RWPE2 (cell line): ENCODE results near the gene NAV2.
A peak's percentile ranks its signal among the peaks of the same experiment; 100 is the strongest.

ENCODE experiments used
- ATAC-seq: fragments of 200-7000 bp; cut with Tn5 transposase; 3 replicates; pipeline ENCODE4 v1.9.1; 2021; ENCODE audit warnings: low read depth
- DNase-seq: peaks from one replicate; pipeline ENCODE4 v3.0.0-alpha.2; 2020; ENCODE audit warnings: low spot score
- H3K27ac ChIP-seq: fragments of 450-650 bp; 2 replicates; pipeline ENCODE4 v1.5.1; 2017; ENCODE audit warnings: mild to moderate bottlenecking; ENCODE audit not compliant: poor library complexity, severe bottlenecking
- H3K27me3 ChIP-seq: fragments of 250-450 bp; sonication (Bioruptor Pico); 2 replicates; pipeline ENCODE4 v1.5.1; 2021; ENCODE audit warnings: mild to moderate bottlenecking, moderate library complexity; ENCODE audit not compliant: insufficient read depth, poor library complexity, severe bottlenecking
- H3K36me3 ChIP-seq: fragments of 250-450 bp; sonication (Bioruptor Pico); 2 replicates; pipeline ENCODE4 v1.5.1; 2020; ENCODE audit warnings: low read depth, mild to moderate bottlenecking, moderate library complexity
- H3K4me1 ChIP-seq: fragments of 250-450 bp; sonication (Bioruptor Pico); 2 replicates; pipeline ENCODE4 v1.5.1; 2021; ENCODE audit warnings: mild to moderate bottlenecking, moderate library complexity; ENCODE audit not compliant: insufficient read depth, poor library complexity, severe bottlenecking
- H3K4me3 ChIP-seq: fragments of 250-450 bp; sonication (Bioruptor Pico); 2 replicates; pipeline ENCODE4 v1.5.1; 2021; ENCODE audit warnings: mild to moderate bottlenecking, moderate library complexity; ENCODE audit not compliant: severe bottlenecking
- H3K9me3 ChIP-seq: fragments of 250-450 bp; sonication (Bioruptor Pico); 2 replicates; pipeline ENCODE4 v1.5.1; 2021; ENCODE audit warnings: mild to moderate bottlenecking, moderate library complexity; ENCODE audit not compliant: severe bottlenecking
- TF ChIP-seq, protein P1 (sequence below): fragments of 450-650 bp; IDR thresholded peaks from one replicate; pipeline ENCODE4 v1.5.1; 2017; ENCODE audit warnings: mild to moderate bottlenecking, moderate library complexity; ENCODE audit not compliant: poor library complexity, severe bottlenecking

The NAV2 gene

DNA sequence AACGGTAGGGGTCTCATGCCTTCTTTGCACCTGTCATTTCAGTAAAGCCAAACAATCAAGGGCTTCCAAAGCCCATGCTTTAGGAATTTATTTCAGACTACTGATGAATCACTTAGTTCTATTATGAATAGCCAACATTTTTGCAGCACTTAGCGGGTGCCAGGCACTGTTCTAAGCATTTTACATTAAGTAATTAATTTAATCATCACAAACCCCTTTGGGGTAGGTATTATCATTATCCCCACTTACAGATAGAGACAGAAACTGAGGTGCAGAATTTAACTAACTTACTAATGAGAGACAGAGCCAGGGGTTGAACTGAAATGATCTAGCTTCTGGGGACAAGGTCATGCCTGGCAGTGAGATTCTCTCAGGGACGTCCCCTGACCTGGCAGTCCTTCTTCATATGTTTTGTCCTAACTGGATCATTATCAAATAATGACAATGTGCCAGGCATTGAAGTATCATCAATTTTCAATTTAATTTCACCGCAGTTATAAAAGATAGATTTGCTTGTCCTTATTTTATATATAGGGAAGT is 31.7 kb upstream of the NAV2 start:
- Histone ChIP-seq H3K27me3 (no peaks in the 10 kb centered on the region), H3K4me3 (no peak overlapping the region), H3K4me1 (peaks cover 13% of the 10 kb centered on the region), H3K27ac (peak overlapping the region; percentile 53), H3K9me3 (no peaks in the 10 kb centered on the region), H3K36me3 (no peaks in the 10 kb centered on the region)
- TF ChIP-seq, protein P1, sequence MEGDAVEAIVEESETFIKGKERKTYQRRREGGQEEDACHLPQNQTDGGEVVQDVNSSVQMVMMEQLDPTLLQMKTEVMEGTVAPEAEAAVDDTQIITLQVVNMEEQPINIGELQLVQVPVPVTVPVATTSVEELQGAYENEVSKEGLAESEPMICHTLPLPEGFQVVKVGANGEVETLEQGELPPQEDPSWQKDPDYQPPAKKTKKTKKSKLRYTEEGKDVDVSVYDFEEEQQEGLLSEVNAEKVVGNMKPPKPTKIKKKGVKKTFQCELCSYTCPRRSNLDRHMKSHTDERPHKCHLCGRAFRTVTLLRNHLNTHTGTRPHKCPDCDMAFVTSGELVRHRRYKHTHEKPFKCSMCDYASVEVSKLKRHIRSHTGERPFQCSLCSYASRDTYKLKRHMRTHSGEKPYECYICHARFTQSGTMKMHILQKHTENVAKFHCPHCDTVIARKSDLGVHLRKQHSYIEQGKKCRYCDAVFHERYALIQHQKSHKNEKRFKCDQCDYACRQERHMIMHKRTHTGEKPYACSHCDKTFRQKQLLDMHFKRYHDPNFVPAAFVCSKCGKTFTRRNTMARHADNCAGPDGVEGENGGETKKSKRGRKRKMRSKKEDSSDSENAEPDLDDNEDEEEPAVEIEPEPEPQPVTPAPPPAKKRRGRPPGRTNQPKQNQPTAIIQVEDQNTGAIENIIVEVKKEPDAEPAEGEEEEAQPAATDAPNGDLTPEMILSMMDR: no peak
- ATAC-seq: no peak
- no peak for DNase-seq

DNA sequence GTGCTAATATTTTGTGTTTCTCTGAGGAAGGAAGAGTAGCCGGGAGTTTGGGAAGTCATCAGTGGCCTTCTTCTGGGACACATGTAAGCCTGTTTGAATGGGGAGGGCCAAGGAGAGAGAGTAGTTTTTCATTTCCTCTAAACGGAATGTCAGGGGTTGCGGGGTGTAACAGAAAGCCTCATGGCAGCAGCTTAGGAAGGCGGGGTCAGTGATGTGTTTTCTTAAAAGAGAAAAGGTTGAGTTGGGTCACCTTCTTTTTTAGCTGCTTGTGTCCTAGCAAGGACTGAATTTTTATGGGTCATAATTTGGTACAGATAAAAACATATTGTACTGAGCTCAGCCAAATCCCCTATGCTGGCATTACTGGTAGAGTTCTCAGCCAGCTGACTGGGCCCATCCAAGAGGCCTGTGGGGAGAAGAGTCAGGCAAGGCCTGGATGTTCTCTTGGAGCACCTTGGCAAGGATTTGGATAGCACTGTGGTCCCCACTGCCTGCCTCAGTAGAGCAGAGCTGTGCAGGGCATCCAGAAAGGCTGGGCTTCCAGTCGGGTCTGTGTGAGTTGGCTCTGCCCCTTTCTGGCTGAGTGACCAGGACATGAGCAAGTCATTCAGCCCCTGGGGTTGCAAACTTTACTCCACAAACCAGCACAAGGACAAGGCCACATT is 29.4 kb upstream of the NAV2 start:
- DNase-seq (no peak), ATAC-seq (no peak)
- TF ChIP-seq, protein P1: no peak
- Histone ChIP-seq H3K27me3 (no peaks in the 10 kb centered on the region), H3K27ac (no peak overlapping the region), H3K36me3 (no peaks in the 10 kb centered on the region), H3K9me3 (no peaks in the 10 kb centered on the region), H3K4me1 (peaks cover 13% of the 10 kb centered on the region), H3K4me3 (no peak overlapping the region)

DNA sequence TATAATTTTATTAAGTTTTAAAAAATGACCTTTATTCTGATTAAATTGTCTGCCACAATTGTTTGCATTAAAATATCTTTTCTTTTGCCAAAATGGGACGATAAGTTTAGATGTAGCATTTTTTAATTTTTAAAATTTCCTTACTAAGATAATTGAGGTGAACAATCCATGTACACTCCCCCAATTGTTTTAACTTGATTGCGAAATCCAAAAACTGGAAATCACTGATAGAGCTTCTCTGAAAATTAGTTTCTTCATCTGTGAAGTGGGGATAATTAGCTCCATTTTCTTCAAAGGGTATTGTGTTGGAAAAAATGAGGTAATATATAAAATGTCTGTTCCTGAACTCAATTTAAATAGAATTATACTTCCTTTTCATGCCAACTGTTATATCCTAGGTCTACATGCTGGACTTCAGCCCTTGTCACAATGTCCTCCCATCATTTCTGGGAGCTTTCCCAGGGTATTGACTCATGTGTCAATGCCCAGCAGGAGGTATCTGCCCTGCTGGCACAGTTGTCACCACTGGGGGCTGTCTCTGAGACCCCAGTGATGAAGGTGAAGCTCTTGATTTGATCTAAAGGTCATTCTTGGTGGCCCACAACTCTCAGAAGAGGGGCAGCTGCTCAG is 28.7 kb upstream of the NAV2 start:
- peaks cover 13% of the 10 kb centered on the region for H3K4me1 ChIP-seq
- no peaks in the 10 kb centered on the region for H3K36me3 ChIP-seq
- H3K9me3 ChIP-seq: no peaks in the 10 kb centered on the region
- H3K27ac ChIP-seq: no peak overlapping the region
- DNase-seq (no peak), ATAC-seq (no peak)
- TF ChIP-seq, protein P1: no peak
- H3K27me3 ChIP-seq: no peaks in the 10 kb centered on the region
- no peak overlapping the region for H3K4me3 ChIP-seq

- no peaks in the 10 kb centered on the region for H3K4me1 ChIP-seq
- H3K27me3 ChIP-seq: no peaks in the 10 kb centered on the region
- no peaks in the 10 kb centered on the region for H3K9me3 ChIP-seq
- H3K27ac ChIP-seq: no peak overlapping the region
- DNase-seq: no peak
- TF ChIP-seq, protein P1: no peak
- ATAC-seq: no peak
- no peaks in the 10 kb centered on the region for H3K36me3 ChIP-seq
- no peak overlapping the region for H3K4me3 ChIP-seq
These were observed 26.4 kb upstream of the NAV2 start for GRCh38 chr11:19686234-19686633.

GRCh38 chr11:19687392-19687791 is 25.2 kb upstream of the NAV2 start:
- ATAC-seq: no peak
- Histone ChIP-seq H3K4me3 (no peak overlapping the region), H3K9me3 (no peaks in the 10 kb centered on the region), H3K27ac (no peak overlapping the region), H3K36me3 (no peaks in the 10 kb centered on the region), H3K27me3 (no peaks in the 10 kb centered on the region), H3K4me1 (no peaks in the 10 kb centered on the region)
- DNase-seq: no peak
- TF ChIP-seq, protein P1: no peak
